HFFc6 (cell line): Measurements from ENCODE around the gene TGFBRAP1. TPM values are rescaled to one million over a fixed set of nuclear protein-coding genes. Genes with fewer than 3 reads are reported as not detected.
A peak's percentile ranks its signal among the peaks of the same experiment; 100 is the strongest.

Source experiments
- DNase-seq: peaks from one replicate; pipeline ENCODE4 v3.0.0-alpha.2; 2018
- H3K27ac Mint-ChIP-seq: 2 replicates; pipeline ENCODE4 v1.8.0; 2020; ENCODE audit warnings: mild to moderate bottlenecking, mixed read lengths
- H3K27me3 Mint-ChIP-seq: 2 replicates; pipeline ENCODE4 v1.8.0; 2021; ENCODE audit warnings: mild to moderate bottlenecking, moderate library complexity, mixed read lengths; ENCODE audit not compliant: insufficient read depth
- H3K36me3 Mint-ChIP-seq: 2 replicates; pipeline ENCODE4 v1.8.0; 2021; ENCODE audit warnings: low read depth, mixed read lengths
- H3K4me1 Mint-ChIP-seq: 2 replicates; pipeline ENCODE4 v1.8.0; 2020; ENCODE audit warnings: low read depth, mixed read lengths
- H3K4me3 Mint-ChIP-seq: 2 replicates; pipeline ENCODE4 v1.8.0; 2020; ENCODE audit warnings: mild to moderate bottlenecking, moderate library complexity, mixed read lengths
- H3K9me3 Mint-ChIP-seq: 2 replicates; pipeline ENCODE4 v1.8.0; 2020; ENCODE audit warnings: mild to moderate bottlenecking, mixed read lengths
- CTCF ChIP-seq: fragments of 200-600 bp; sonication (generic); IDR thresholded peaks from 2 replicates; pipeline ENCODE4 v1.5.0; 2021; ENCODE audit warnings: antibody characterized with exemption, mild to moderate bottlenecking
- total RNA-seq, 6 experiments: library from RNA; stranded (reverse); fragmentation: NEBNext Ultra II Directional; extraction: Animal tissue kit (Norgen Biotek cat#: 25700); gene quantifications; 2 replicates in 1 of 6; 3 replicates in 5 of 6; pipeline ENCODE4 v1.2.3, GENCODE V29; 2021

The TGFBRAP1 gene
- total RNA-seq, 6 experiments from 2014 or later: 18.9 to 22.5 (median 19.8) TPM

- no peaks in the 10 kb centered on the region for H3K9me3 Mint-ChIP-seq
- H3K36me3 Mint-ChIP-seq: peaks cover 16% of the 10 kb centered on the region
- peaks cover 5% of the 10 kb centered on the region for H3K4me1 Mint-ChIP-seq
- H3K27me3 Mint-ChIP-seq: no peaks in the 10 kb centered on the region
- no peak overlapping the region for H3K4me3 Mint-ChIP-seq
- peak; percentile 79 for TF ChIP-seq CTCF
- peak; percentile 53 for DNase-seq
- H3K27ac Mint-ChIP-seq: no peak overlapping the region; the same call in 1 of the 2 replicates
These were observed 15.3 kb upstream of the TGFBRAP1 start for GRCh38 chr2:105344704-105345345.

GRCh38 chr2:105339414-105339813, 9.9 kb upstream of the TGFBRAP1 start:
- no peak overlapping the region for H3K27ac Mint-ChIP-seq
- no peak for TF ChIP-seq CTCF
- H3K36me3 Mint-ChIP-seq: peaks cover 13% of the 10 kb centered on the region; the same call in 1 of the 2 replicates

GRCh38 chr2:105338020-105338385, 8.5 kb upstream of the TGFBRAP1 start:
- Mint-ChIP-seq H3K36me3 (peaks cover 13% of the 10 kb centered on the region; the same call in 1 of the 2 replicates), H3K9me3 (no peaks in the 10 kb centered on the region), H3K27me3 (no peaks in the 10 kb centered on the region), H3K27ac (peak overlapping the region; percentile 100), H3K4me3 (peak overlapping the region; percentile 96), H3K4me1 (peaks cover 26% of the 10 kb centered on the region)
- no peak for TF ChIP-seq CTCF
- no peak for DNase-seq

More at GRCh38 chr2:105339414-105339813, 9.9 kb upstream of the TGFBRAP1 start:
- Mint-ChIP-seq H3K27me3 (no peaks in the 10 kb centered on the region), H3K4me3 (peak overlapping the region; percentile 96), H3K4me1 (peaks cover 26% of the 10 kb centered on the region), H3K9me3 (no peaks in the 10 kb centered on the region)
- no peak for DNase-seq

- peak; percentile 65 for DNase-seq
- Mint-ChIP-seq H3K27me3 (no peaks in the 10 kb centered on the region), H3K36me3 (peaks cover 13% of the 10 kb centered on the region; the same call in 1 of the 2 replicates)
These were observed 7.8 kb upstream of the TGFBRAP1 start, which contains the start of gene C2orf49 for GRCh38 chr2:105337122-105338019. Gene C2orf49 (plus strand): TSS chr2:105337540. CDS start chr2:105337588, 48 bp downstream.

GRCh38 chr2:105336786-105337121, 7.2 kb upstream of the TGFBRAP1 start:
- H3K36me3 Mint-ChIP-seq: peaks cover 13% of the 10 kb centered on the region; the same call in 1 of the 2 replicates
- H3K27me3 Mint-ChIP-seq: no peaks in the 10 kb centered on the region
- no peaks in the 10 kb centered on the region for H3K9me3 Mint-ChIP-seq
- H3K4me1 Mint-ChIP-seq: peaks cover 26% of the 10 kb centered on the region
- H3K4me3 Mint-ChIP-seq: peak overlapping the region; percentile 96
- H3K27ac Mint-ChIP-seq: peak overlapping the region; percentile 100
- TF ChIP-seq CTCF: no peak
- DNase-seq: no peak

More at GRCh38 chr2:105337122-105338019, 7.8 kb upstream of the TGFBRAP1 start, which contains the start of gene C2orf49:
- H3K4me1 Mint-ChIP-seq: peaks cover 26% of the 10 kb centered on the region
- no peaks in the 10 kb centered on the region for H3K9me3 Mint-ChIP-seq
- peak within 1 kb of the TSS; percentile 100 for H3K27ac Mint-ChIP-seq
- no peak for TF ChIP-seq CTCF
- peak within 1 kb of the TSS; percentile 96 for H3K4me3 Mint-ChIP-seq
